ENCODE results near the gene DNAH1.

- TF ChIP-seq CTCF (IDR thresholded peaks at IDR 0.05; ENCODE audit: insufficient read depth, low read length, poor library complexity, severe bottlenecking) (no peak), EZH2phosphoT487 (conservative IDR thresholded peaks at IDR 0.05; ENCODE audit: low read length) (no peak)
Measured at GRCh38 chr3:52289338-52289746, 26.8 kb upstream of the DNAH1 start.

Data from SU-DHL-6 (cell line).